ENCODE results near the gene SRPK3. TPM values are rescaled to one million over a fixed set of nuclear protein-coding genes. Genes with fewer than 3 reads are reported as not detected.

SRPK3 gene, protein sequence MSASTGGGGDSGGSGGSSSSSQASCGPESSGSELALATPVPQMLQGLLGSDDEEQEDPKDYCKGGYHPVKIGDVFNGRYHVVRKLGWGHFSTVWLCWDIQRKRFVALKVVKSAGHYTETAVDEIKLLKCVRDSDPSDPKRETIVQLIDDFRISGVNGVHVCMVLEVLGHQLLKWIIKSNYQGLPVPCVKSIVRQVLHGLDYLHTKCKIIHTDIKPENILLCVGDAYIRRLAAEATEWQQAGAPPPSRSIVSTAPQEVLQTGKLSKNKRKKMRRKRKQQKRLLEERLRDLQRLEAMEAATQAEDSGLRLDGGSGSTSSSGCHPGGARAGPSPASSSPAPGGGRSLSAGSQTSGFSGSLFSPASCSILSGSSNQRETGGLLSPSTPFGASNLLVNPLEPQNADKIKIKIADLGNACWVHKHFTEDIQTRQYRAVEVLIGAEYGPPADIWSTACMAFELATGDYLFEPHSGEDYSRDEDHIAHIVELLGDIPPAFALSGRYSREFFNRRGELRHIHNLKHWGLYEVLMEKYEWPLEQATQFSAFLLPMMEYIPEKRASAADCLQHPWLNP
- not detected in 2 replicates for total RNA-seq

GRCh38 chrX:153780678-153781427 is at the start of gene SRPK3:
TSS of gene SRPK3 (plus strand) at chrX:153781041. CDS start at chrX:153781087, 46 bp downstream.
- peak within 1 kb of the TSS; percentile 61 for H3K27ac Mint-ChIP-seq
- H3K9me3 Mint-ChIP-seq, result no peaks in the 10 kb centered on the region
- no peaks in the 10 kb centered on the region for H3K4me1 Mint-ChIP-seq (ENCODE audit: low read depth)
- H3K27me3 Mint-ChIP-seq (ENCODE audit: insufficient read depth), result peaks cover 2% of the 10 kb centered on the region
- no peak within 1 kb of the TSS for H3K4me3 Mint-ChIP-seq
- intact Hi-C loops (cut with micrococcal nuclease), result no loop called here
- no peak for DNase-seq (ENCODE audit: low spot score)
- peaks cover 2% of the 10 kb centered on the region for H3K36me3 Mint-ChIP-seq (ENCODE audit: low read depth)

GRCh38 chrX:153731117-153731844 is 49.6 kb upstream of the SRPK3 start:
- Mint-ChIP-seq H3K27me3 (ENCODE audit: insufficient read depth) (no peaks in the 10 kb centered on the region), H3K36me3 (ENCODE audit: low read depth) (peaks cover 31% of the 10 kb centered on the region), H3K4me3 (no peak overlapping the region), H3K4me1 (ENCODE audit: low read depth) (peaks cover 35% of the 10 kb centered on the region), H3K27ac (peak overlapping the region; percentile 61), H3K9me3 (peaks cover 8% of the 10 kb centered on the region)
- intact Hi-C loops (cut with micrococcal nuclease), result no loop called here
- DNase-seq (ENCODE audit: low spot score), result no peak

DNA sequence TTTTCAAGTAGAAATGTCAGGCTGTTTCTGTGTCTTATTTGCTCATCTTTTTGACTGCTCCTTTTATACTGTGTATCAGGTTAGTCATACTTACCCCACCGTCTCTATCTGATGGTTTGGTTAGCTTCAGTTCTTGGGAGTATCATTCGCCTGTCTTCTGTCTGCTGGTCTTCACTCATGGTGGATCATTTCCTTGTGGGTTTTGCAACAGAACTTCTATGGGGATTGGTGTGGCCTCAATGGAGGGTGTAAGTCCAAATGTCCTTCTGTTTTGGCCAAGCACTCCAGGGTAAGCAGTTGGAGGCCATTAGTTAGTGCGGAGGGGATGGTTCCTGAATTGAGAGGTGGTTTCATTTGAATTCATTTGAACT is 49.0 kb upstream of the SRPK3 start:
- DNase-seq (ENCODE audit: low spot score), result no peak
- Mint-ChIP-seq H3K9me3 (peaks cover 8% of the 10 kb centered on the region), H3K36me3 (ENCODE audit: low read depth) (peaks cover 32% of the 10 kb centered on the region), H3K27me3 (ENCODE audit: insufficient read depth) (no peaks in the 10 kb centered on the region), H3K27ac (peak overlapping the region; percentile 40), H3K4me1 (ENCODE audit: low read depth) (peaks cover 34% of the 10 kb centered on the region), H3K4me3 (no peak overlapping the region)
- intact Hi-C loops (cut with micrococcal nuclease), result no loop called here

GRCh38 chrX:153732401-153732800 is 48.4 kb upstream of the SRPK3 start:
- H3K4me1 Mint-ChIP-seq (ENCODE audit: low read depth), result peaks cover 30% of the 10 kb centered on the region

DNA sequence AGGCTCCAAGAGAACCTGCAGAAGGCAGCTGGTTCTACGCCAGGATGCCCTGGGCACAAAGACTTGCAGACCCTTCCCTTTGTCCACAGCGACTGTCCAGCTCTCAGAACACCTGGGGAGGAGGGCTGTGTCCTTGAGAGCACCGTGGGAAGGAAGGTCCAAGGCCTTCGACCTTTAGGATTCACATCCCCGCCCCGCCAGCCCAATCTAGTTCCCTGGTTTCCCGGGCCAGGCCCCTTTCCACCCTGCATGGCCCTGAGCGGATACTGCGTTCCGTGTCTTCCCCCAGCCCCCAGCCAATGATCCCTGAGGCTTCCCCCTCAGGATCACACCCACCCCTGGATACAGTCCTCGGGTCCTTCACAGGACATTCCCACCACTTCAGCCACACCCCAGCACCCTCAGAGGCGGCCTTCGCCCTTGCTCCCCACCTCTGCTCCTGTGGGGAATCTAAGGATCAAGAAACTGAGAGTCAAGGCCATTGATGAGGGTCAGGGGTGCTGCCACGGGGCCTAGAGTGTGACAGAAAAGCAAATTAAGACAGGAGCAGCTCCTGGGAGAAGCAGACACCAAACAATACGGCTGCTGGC is 47.1 kb upstream of the SRPK3 start:
- H3K36me3 Mint-ChIP-seq (ENCODE audit: low read depth), result peaks cover 32% of the 10 kb centered on the region
- intact Hi-C loops (cut with micrococcal nuclease), result no loop called here
- DNase-seq (ENCODE audit: low spot score), result no peak
- peaks cover 30% of the 10 kb centered on the region for H3K4me1 Mint-ChIP-seq (ENCODE audit: low read depth)
- H3K4me3 Mint-ChIP-seq, result no peak overlapping the region
- H3K27ac Mint-ChIP-seq, result no peak overlapping the region
- H3K9me3 Mint-ChIP-seq, result peaks cover 8% of the 10 kb centered on the region
- H3K27me3 Mint-ChIP-seq (ENCODE audit: insufficient read depth), result no peaks in the 10 kb centered on the region

More at GRCh38 chrX:153732401-153732800, 48.4 kb upstream of the SRPK3 start:
- no peak for DNase-seq (ENCODE audit: low spot score)
- no peak overlapping the region for H3K27ac Mint-ChIP-seq
- intact Hi-C loops (cut with micrococcal nuclease), result no loop called here
- no peak overlapping the region for H3K4me3 Mint-ChIP-seq
- H3K9me3 Mint-ChIP-seq, result peaks cover 8% of the 10 kb centered on the region
- H3K36me3 Mint-ChIP-seq (ENCODE audit: low read depth), result peaks cover 32% of the 10 kb centered on the region
- no peaks in the 10 kb centered on the region for H3K27me3 Mint-ChIP-seq (ENCODE audit: insufficient read depth)

DNA sequence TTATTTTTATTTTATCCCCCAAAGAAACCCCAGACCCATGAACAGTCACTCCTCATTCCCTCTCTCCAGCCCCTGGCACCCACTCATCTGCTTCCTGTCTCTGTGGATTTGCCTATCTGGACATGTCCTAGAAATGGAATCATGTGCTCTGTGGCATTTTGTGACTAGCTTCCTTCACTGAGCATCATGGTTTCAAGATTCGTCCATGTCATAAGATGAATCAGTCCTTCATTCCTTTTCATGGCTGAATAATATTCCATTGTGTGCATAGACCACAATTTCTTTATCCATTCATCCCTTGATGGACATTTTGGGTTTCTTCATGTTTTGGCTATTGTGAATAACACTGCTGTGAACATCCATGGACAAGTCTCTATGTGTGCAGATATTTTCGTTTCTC is 46.0 kb upstream of the SRPK3 start:
- Mint-ChIP-seq H3K4me1 (ENCODE audit: low read depth) (peaks cover 30% of the 10 kb centered on the region), H3K9me3 (peaks cover 8% of the 10 kb centered on the region), H3K4me3 (no peak overlapping the region), H3K27me3 (ENCODE audit: insufficient read depth) (no peaks in the 10 kb centered on the region), H3K27ac (no peak overlapping the region), H3K36me3 (ENCODE audit: low read depth) (peaks cover 32% of the 10 kb centered on the region)
- DNase-seq (ENCODE audit: low spot score), result no peak
- intact Hi-C loops (cut with micrococcal nuclease), result no loop called here

DNA sequence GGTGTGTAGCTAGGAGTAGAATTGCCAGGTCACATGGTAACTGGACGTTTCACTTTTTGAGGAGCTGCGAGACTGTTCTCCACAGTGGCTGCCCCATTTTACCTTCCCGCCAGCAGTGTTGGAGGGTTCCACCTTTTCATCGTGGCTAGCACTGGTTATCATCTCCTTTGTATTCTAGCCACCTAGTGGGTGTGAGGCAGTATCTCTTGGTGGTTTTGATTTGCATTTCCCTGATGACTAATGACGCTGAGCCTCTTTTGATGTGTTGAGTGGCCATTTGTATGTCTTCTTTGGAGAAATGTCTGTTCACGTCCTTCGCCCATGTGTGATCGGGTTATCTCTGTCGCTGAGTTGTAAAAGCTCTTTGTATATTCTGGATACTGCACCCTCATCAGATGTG is 45.6 kb upstream of the SRPK3 start:
- no peak overlapping the region for H3K27ac Mint-ChIP-seq
- H3K36me3 Mint-ChIP-seq (ENCODE audit: low read depth), result peaks cover 35% of the 10 kb centered on the region
- no peak for DNase-seq (ENCODE audit: low spot score)
- H3K4me1 Mint-ChIP-seq (ENCODE audit: low read depth), result peaks cover 33% of the 10 kb centered on the region
- H3K9me3 Mint-ChIP-seq, result peaks cover 8% of the 10 kb centered on the region
- H3K27me3 Mint-ChIP-seq (ENCODE audit: insufficient read depth), result no peaks in the 10 kb centered on the region
- no peak overlapping the region for H3K4me3 Mint-ChIP-seq
- intact Hi-C loops (cut with micrococcal nuclease), result no loop called here

DNA sequence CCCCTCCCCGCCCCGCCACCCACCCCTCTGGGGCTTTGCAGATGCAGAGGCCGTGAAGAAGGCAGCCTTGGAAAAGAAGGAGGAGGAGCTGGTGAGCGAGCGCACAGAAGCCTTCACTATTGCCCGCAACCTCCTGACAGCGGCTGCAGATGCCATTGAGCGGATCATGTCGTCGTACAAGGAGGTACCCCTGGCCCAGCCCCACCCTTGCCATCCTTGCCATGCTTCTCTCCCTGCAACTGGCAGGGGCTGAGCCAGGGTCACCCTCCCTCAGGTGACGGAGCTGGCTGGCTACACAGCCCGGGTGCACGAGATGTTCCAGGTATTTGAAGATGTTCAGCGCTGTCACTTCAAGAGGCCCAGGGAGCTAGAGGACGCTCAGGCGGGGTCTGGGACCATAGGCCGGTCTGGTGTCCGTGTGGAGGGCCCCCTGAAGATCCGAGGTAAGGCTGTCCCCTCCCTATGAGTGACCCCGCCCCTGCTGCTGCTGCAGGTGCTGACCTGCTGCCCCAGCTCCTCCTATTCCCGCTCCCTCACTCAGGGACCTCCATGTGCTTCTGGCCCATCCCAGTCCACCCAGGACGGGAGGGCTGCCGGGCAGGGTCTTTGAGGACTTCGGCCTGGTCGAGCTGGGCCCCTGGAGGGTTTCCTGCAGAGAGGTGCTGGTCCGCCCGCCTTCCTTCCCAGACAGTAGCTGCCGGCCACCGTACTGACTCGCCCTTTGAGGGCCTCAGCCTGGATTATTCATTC is 44.6 kb upstream of the SRPK3 start:
- H3K9me3 Mint-ChIP-seq, result peaks cover 8% of the 10 kb centered on the region
- peaks cover 32% of the 10 kb centered on the region for H3K4me1 Mint-ChIP-seq (ENCODE audit: low read depth)
- DNase-seq (ENCODE audit: low spot score), result no peak
- peaks cover 31% of the 10 kb centered on the region for H3K36me3 Mint-ChIP-seq (ENCODE audit: low read depth)
- intact Hi-C loops (cut with micrococcal nuclease), result no loop called here
- H3K27me3 Mint-ChIP-seq (ENCODE audit: insufficient read depth), result no peaks in the 10 kb centered on the region
- no peak overlapping the region for H3K4me3 Mint-ChIP-seq
- H3K27ac Mint-ChIP-seq, result no peak overlapping the region

GRCh38 chrX:153736871-153737441 is 43.9 kb upstream of the SRPK3 start:
- Mint-ChIP-seq H3K27me3 (ENCODE audit: insufficient read depth) (no peaks in the 10 kb centered on the region), H3K4me3 (no peak overlapping the region), H3K27ac (no peak overlapping the region), H3K4me1 (ENCODE audit: low read depth) (peaks cover 26% of the 10 kb centered on the region), H3K36me3 (ENCODE audit: low read depth) (peaks cover 24% of the 10 kb centered on the region), H3K9me3 (peaks cover under 1% of the 10 kb centered on the region)
- DNase-seq (ENCODE audit: low spot score), result no peak
- intact Hi-C loops (cut with micrococcal nuclease), result no loop called here

DNA sequence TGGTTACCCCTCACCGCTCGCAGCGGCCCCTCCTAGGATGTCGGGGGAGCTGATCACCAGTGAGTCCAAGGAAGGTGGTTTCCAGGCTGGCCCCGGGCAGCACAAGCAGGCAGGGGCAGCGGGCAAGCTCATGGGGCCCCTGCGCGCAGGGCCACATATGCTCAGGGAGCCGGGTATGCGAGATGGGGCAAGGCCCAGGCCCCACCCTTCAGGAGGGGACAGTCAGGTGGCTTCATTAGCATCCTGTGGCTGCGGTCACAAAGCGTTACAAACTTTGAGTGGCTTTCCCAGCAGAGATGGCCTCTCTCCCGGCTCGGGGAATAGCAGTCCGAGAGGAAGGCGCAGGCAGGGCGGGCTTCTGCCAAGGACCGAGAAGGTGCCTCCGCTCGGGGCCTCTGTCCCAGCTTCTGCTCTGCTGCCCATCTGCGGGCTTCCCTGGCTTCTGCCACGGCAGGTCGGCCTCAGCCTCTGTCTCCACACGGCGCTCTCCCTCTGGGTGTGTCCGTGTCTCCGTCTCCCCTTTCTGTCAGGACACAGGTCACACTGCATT is 42.7 kb upstream of the SRPK3 start:
- DNase-seq (ENCODE audit: low spot score), result no peak
- H3K36me3 Mint-ChIP-seq (ENCODE audit: low read depth), result peaks cover 22% of the 10 kb centered on the region
- peaks cover 23% of the 10 kb centered on the region for H3K4me1 Mint-ChIP-seq (ENCODE audit: low read depth)
- no peaks in the 10 kb centered on the region for H3K27me3 Mint-ChIP-seq (ENCODE audit: insufficient read depth)
- H3K9me3 Mint-ChIP-seq, result no peaks in the 10 kb centered on the region
- H3K27ac Mint-ChIP-seq, result no peak overlapping the region
- intact Hi-C loops (cut with micrococcal nuclease), result no loop called here
- H3K4me3 Mint-ChIP-seq, result no peak overlapping the region

GRCh38 chrX:153739754-153740486 is 40.9 kb upstream of the SRPK3 start:
- peaks cover 20% of the 10 kb centered on the region for H3K4me1 Mint-ChIP-seq (ENCODE audit: low read depth)
- H3K27ac Mint-ChIP-seq, result peak overlapping the region; percentile 88
- peaks cover 17% of the 10 kb centered on the region for H3K36me3 Mint-ChIP-seq (ENCODE audit: low read depth)
- intact Hi-C loops (cut with micrococcal nuclease), result no loop called here
- H3K4me3 Mint-ChIP-seq, result peak overlapping the region; percentile 73
- peaks cover 4% of the 10 kb centered on the region for H3K27me3 Mint-ChIP-seq (ENCODE audit: insufficient read depth)
- no peaks in the 10 kb centered on the region for H3K9me3 Mint-ChIP-seq
- peak; percentile 18 for DNase-seq (ENCODE audit: low spot score)
